Liver (tissue), 3 donors: ENCODE data around the gene FNDC1.

ENCODE experiments used
- RXRA ChIP-seq, 2 donors: IDR thresholded peaks; 2 replicates each; pipeline ENCODE4 v1.6.1; 2017 to 2018; ENCODE audit warnings: antibody characterized with exemption in 2 of 2, mild to moderate bottlenecking in 1 of 2
- SP1 ChIP-seq: IDR thresholded peaks from 2 replicates; pipeline ENCODE4 v1.6.1; 2018; ENCODE audit warnings: antibody characterized with exemption, mild to moderate bottlenecking
- TAF1 ChIP-seq: conservative IDR thresholded peaks from 2 replicates; pipeline ENCODE4 v1.6.1; 2016; ENCODE audit warnings: antibody characterized with exemption, mild to moderate bottlenecking
- YY1 ChIP-seq: IDR thresholded peaks from 2 replicates; pipeline ENCODE4 v1.6.1; 2016; ENCODE audit warnings: antibody characterized with exemption, mild to moderate bottlenecking
- TF ChIP-seq, protein P1 (sequence below): fragments of 150-350 bp; IDR thresholded peaks from 2 replicates; pipeline ENCODE4 v1.5.1; 2017; ENCODE audit warnings: improper control_type of control experiment, low read depth, low read length; ENCODE audit not compliant: missing input control
- TF ChIP-seq, protein P2 (sequence below): IDR thresholded peaks from 2 replicates; pipeline ENCODE4 v1.6.1; 2016; ENCODE audit warnings: antibody characterized with exemption, mild to moderate bottlenecking
- donor health status: healthy.
- donor health status: healthy.

DNA sequence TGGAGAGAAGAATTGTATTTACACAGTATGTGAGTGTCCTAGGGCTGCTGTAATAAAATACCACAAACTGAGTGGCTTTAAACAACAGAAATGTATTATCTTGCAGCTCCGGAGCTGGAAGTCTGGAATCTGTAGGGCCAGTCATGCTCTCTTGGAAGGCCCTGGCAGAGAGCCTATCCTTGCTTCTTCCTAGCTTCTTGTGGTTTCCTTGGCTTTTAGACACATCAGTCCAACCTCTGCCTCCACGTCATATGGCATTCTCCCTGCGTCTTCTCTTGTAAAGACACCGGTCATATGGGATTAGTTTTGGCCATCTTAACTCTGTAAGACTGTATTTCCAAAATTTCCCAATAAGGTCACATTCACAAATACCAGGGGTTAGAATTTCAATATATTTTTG lies 10.8 kb downstream of the FNDC1 start:
- TF ChIP-seq, protein P1, sequence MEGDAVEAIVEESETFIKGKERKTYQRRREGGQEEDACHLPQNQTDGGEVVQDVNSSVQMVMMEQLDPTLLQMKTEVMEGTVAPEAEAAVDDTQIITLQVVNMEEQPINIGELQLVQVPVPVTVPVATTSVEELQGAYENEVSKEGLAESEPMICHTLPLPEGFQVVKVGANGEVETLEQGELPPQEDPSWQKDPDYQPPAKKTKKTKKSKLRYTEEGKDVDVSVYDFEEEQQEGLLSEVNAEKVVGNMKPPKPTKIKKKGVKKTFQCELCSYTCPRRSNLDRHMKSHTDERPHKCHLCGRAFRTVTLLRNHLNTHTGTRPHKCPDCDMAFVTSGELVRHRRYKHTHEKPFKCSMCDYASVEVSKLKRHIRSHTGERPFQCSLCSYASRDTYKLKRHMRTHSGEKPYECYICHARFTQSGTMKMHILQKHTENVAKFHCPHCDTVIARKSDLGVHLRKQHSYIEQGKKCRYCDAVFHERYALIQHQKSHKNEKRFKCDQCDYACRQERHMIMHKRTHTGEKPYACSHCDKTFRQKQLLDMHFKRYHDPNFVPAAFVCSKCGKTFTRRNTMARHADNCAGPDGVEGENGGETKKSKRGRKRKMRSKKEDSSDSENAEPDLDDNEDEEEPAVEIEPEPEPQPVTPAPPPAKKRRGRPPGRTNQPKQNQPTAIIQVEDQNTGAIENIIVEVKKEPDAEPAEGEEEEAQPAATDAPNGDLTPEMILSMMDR, result no peak
- TF ChIP-seq RXRA (IDR thresholded peaks at IDR 0.05), result no peak
- TF ChIP-seq, protein P2, sequence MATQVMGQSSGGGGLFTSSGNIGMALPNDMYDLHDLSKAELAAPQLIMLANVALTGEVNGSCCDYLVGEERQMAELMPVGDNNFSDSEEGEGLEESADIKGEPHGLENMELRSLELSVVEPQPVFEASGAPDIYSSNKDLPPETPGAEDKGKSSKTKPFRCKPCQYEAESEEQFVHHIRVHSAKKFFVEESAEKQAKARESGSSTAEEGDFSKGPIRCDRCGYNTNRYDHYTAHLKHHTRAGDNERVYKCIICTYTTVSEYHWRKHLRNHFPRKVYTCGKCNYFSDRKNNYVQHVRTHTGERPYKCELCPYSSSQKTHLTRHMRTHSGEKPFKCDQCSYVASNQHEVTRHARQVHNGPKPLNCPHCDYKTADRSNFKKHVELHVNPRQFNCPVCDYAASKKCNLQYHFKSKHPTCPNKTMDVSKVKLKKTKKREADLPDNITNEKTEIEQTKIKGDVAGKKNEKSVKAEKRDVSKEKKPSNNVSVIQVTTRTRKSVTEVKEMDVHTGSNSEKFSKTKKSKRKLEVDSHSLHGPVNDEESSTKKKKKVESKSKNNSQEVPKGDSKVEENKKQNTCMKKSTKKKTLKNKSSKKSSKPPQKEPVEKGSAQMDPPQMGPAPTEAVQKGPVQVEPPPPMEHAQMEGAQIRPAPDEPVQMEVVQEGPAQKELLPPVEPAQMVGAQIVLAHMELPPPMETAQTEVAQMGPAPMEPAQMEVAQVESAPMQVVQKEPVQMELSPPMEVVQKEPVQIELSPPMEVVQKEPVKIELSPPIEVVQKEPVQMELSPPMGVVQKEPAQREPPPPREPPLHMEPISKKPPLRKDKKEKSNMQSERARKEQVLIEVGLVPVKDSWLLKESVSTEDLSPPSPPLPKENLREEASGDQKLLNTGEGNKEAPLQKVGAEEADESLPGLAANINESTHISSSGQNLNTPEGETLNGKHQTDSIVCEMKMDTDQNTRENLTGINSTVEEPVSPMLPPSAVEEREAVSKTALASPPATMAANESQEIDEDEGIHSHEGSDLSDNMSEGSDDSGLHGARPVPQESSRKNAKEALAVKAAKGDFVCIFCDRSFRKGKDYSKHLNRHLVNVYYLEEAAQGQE, result no peak
- no peak for TF ChIP-seq YY1
- TF ChIP-seq SP1, result no peak
- no peak for TF ChIP-seq TAF1
